HepG2 (cell line): ENCODE results near the gene PRKAR1B. TPM values are rescaled to one million over a fixed set of nuclear protein-coding genes. Genes with fewer than 3 reads are reported as not detected.

ENCODE experiments used
- DR1 ChIP-seq: sonication (generic); formaldehyde crosslinking; IDR thresholded peaks from 2 replicates; pipeline ENCODE4 v1.8.0; 2021; ENCODE audit warnings: mild to moderate bottlenecking, missing genetic modification reagents, inconsistent platforms
- ETV5 ChIP-seq: IDR thresholded peaks from 2 replicates; pipeline ENCODE4 v1.6.1; 2018; ENCODE audit warnings: missing biosample characterization, missing genetic modification reagents, inconsistent platforms, borderline replicate concordance
- FLYWCH1 ChIP-seq: sonication (generic); formaldehyde crosslinking; IDR thresholded peaks from 2 replicates; pipeline ENCODE4 v1.8.1; 2023; ENCODE audit warnings: mild to moderate bottlenecking, missing genetic modification reagents
- NKX3-1 ChIP-seq: sonication (generic); formaldehyde crosslinking; IDR thresholded peaks from 2 replicates; pipeline ENCODE4 v1.5.0; 2020; ENCODE audit warnings: missing genetic modification reagents
- PHF5A ChIP-seq: IDR thresholded peaks from one replicate; pipeline ENCODE4 v1.6.1; 2018; ENCODE audit warnings: low read depth, missing genetic modification reagents; ENCODE audit not compliant: unreplicated experiment
- TCF7 ChIP-seq: sonication (generic); IDR thresholded peaks from 2 replicates; pipeline ENCODE4 v1.6.1; 2016; ENCODE audit warnings: antibody characterized with exemption, low read depth
- ZBTB40 ChIP-seq, 2 experiments: fragments of 450-650 bp in 1 of 2; sonication (generic) in 1 of 2; formaldehyde crosslinking in 1 of 2; IDR thresholded peaks; 2 replicates each; pipeline versions ENCODE4 v1.6.1 to v1.8.0; 2016 to 2022; ENCODE audit warnings: antibody characterized with exemption in 1 of 2, mild to moderate bottlenecking in 1 of 2, missing genetic modification reagents in 1 of 2
- ZBTB7B ChIP-seq: sonication (generic); formaldehyde crosslinking; IDR thresholded peaks from 2 replicates; pipeline ENCODE4 v1.4.0; 2020; ENCODE audit warnings: missing genetic modification reagents
- ZNF101 ChIP-seq: sonication (generic); formaldehyde crosslinking; IDR thresholded peaks from 2 replicates; pipeline ENCODE4 v1.4.0; 2020; ENCODE audit warnings: mild to moderate bottlenecking, low read depth, missing genetic modification reagents, borderline replicate concordance
- ZNF746 ChIP-seq: sonication (generic); formaldehyde crosslinking; IDR thresholded peaks from 2 replicates; pipeline ENCODE4 v1.8.0; 2022; ENCODE audit warnings: mild to moderate bottlenecking, missing genetic modification reagents
- polyA plus RNA-seq, 8 experiments: library from polyadenylated mRNA; depleted of rRNA in 3 of 8; stranded (reverse) in 7 of 8; unstranded in 1 of 8; fragments of >200 nt; fragmentation: Illumina TruSeq in 4 of 8; extraction: Trizol in 4 of 8; gene quantifications; 2 replicates each; pipeline versions ENCODE4 v1.2.1 to v1.2.3, GENCODE V29; 2011 to 2016; ENCODE audit warnings: low read depth in 4 of 8, missing spikeins in 1 of 8, mixed read lengths in 1 of 8; ENCODE audit not compliant: insufficient read depth in 1 of 8
- total RNA-seq, 5 experiments: library from RNA; depleted of rRNA; stranded (reverse); fragments of >200 nt; fragmentation: Illumina TruSeq; extraction: Trizol; gene quantifications; 2 replicates each; pipeline ENCODE4 v1.2.3, GENCODE V29; 2016; ENCODE audit warnings: low read depth in 1 of 5

Gene PRKAR1B
- total and polyA plus RNA-seq, 2 of the 13 experiments (the other 11 are each of a cell fraction or from before 2014, with no cell fraction given), result 7.9 to 28.2 TPM

- TF ChIP-seq ZBTB7B (CRISPR knock-in tag) (peak; percentile 69; the same call in 1 of the 2 replicates), TCF7 (no peak), NKX3-1 (CRISPR knock-in tag) (no peak), ETV5 (CRISPR knock-in tag) (no peak), ZNF101 (CRISPR knock-in tag) (no peak), ZNF746 (CRISPR knock-in tag) (peak; percentile 65; the same call in 1 of the 2 replicates), FLYWCH1 (CRISPR knock-in tag) (no peak), ZBTB40 (IDR thresholded peaks at IDR 0.05) (no peak), ZBTB40 (CRISPR knock-in tag; IDR thresholded peaks at IDR 0.05) (no peak), PHF5A (CRISPR knock-in tag) (no peak), DR1 (CRISPR knock-in tag) (peak; percentile 42; the same call in 1 of the 2 replicates)
- TF ChIP-seq, all 625 proteins: peak for 51
These were observed 187.2 kb downstream of the PRKAR1B start (continued) for GRCh38 chr7:539731-540411.
